GM21447 (cell line): Measurements from ENCODE around the gene ZP3.
"Not testable (repeated sequence)": the region's sequence is repeated elsewhere in the genome, so short reads cannot be mapped to it uniquely, and the experiment has no call there.

Experiments
- ATAC-seq: cut with Tn5 transposase; IDR thresholded peaks from one replicate; pipeline ENCODE4 v1.9.1; 2021; ENCODE audit not compliant: unreplicated experiment

Gene ZP3

DNA sequence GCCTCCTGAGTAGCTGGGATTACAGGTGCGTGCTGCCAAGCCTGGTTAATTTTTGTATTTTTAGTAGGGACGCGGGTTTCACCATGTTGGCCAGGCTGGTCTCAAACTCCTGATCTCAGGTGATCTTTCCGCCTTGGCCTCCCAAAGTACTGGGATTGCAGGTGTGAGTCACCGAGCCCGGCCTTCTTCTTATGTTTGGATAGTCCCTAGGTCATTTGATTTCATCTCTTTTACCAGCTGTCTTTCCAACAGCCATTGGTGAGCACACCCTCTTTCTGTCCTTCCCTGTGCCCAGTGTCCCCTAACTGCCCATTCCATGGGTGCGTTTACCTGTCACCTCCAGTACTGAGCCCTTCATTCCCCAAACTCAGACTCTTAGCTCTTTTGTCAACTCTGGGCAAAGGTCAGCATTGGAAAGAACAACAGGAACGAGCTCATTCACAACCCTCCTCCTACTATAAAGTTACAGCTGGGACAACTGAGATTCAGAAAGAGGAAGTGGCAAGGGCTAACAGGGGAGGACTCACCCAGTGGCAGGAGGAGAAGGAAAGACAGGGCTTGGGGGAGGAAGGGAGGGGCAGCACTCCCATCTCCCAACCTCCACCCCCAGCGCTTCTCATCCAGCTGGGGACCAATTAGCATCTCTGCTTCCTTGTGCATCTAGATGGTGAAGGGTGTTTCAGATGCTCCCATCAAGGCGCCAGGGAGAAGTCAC, 20.8 kb upstream of the ZP3 start:
- no peak for ATAC-seq

- ATAC-seq, result no peak
These were observed 19.0 kb upstream of the ZP3 start for GRCh38 chr7:76405738-76406137.

DNA sequence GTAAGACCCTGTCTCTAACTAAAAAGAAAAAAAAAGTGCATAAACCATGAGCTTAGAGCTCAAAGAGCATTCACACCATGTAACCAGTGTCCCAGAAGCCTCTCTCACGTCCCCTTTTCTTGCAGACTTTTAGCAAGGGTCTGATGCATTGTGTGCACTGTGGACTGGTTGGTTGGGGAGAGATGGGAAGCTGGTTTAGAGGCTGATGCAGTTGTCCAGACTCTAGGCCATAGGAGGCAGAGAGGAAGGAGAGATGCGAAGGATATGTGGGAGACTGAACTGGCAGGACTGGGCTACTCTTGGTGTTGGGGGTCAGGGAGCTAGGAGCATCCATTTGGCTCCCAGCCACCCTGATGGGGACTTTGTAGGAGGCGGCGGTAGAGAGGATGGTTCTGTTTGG, 17.0 kb upstream of the ZP3 start:
- no peak for ATAC-seq

DNA sequence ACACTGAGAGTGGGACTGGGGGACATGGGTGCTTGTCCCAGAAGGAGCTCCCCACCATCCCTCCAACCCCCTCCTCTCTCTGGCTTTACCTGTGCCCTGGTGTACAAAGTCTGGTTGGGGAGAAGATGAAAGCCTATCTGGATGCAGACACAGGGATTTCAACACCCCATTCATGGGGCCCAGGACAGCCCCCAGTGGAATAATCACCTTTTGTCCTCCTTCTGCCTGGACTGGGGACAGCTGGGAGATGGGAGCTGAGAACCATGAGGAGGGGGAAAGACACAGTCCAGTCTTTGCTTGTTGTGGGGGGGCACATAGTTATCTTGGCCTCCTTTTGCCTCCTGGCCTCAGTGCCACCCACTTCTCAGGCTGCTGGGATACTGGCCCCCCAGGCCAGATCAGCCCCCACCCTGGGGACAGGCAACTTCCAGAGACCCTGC, 16.6 kb upstream of the ZP3 start:
- ATAC-seq, result no peak

GRCh38 chr7:76409537-76409936, 15.2 kb upstream of the ZP3 start, which contains the start of gene SSC4D:
Gene SSC4D (minus strand): TSS chr7:76409697. CDS start chr7:76404439, 5,258 bp downstream.
- ATAC-seq, result no peak

- no peak for ATAC-seq
These were observed 13.1 kb upstream of the ZP3 start for GRCh38 chr7:76411626-76412025.

GRCh38 chr7:76412249-76412648, 12.5 kb upstream of the ZP3 start:
- ATAC-seq, result no peak

GRCh38 chr7:76417654-76418310, 7.0 kb upstream of the ZP3 start:
- ATAC-seq, result not testable (repeated sequence)

DNA sequence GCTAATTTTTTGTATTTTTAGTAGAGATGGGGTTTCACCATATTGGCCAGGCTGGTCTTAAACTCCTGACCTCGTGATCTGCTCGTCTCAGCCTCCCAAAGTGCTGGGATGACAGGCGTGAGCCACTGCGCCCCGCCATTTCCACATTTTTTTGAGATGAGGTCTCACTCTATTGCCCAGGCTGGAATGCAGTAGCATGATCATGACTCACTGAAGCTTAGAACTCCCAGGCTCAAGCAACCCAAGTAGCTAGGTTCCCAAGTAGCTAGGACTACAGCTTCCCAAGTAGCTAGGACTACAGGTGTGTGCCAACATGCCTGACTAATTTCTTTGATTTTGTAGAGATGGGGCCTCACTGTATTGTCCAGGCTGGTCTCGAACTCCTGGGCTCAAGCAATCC, 3.7 kb upstream of the ZP3 start:
- ATAC-seq, result not testable (repeated sequence)

- ATAC-seq, result no peak
These were observed 911 bp upstream of the ZP3 start for GRCh38 chr7:76423666-76424412.

GRCh38 chr7:76425156-76425555, 406 bp downstream of the ZP3 start:
- ATAC-seq, result no peak

GRCh38 chr7:76425558-76425957, 808 bp downstream of the ZP3 start:
- ATAC-seq, result not testable (repeated sequence)

GRCh38 chr7:76426246-76426645, 1.5 kb downstream of the ZP3 start:
- ATAC-seq, result no peak

DNA sequence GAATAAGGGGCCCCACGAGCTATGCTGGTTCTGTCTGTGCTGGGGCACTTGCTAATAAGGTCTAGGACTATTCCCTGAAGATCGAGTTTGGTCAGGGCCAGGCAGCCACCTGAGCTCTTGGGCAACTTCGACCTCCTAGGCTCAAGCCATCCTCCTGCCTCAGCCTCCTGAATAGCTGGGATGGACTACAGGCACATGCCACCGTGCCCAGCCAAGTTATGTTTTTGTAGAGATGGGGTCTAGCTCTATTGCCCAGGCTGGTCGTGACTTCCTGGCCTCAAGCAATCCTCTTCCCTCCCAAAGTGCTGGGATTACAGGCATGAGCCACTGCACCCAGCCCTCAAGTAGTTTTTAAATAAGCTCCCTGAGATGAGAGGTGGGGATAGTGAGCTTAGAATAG, 2.9 kb downstream of the ZP3 start:
- ATAC-seq, result no peak

GRCh38 chr7:76428149-76428823, 3.5 kb downstream of the ZP3 start:
- no peak for ATAC-seq

- ATAC-seq, result no peak
These were observed 4.4 kb downstream of the ZP3 start for GRCh38 chr7:76428868-76429805.

DNA sequence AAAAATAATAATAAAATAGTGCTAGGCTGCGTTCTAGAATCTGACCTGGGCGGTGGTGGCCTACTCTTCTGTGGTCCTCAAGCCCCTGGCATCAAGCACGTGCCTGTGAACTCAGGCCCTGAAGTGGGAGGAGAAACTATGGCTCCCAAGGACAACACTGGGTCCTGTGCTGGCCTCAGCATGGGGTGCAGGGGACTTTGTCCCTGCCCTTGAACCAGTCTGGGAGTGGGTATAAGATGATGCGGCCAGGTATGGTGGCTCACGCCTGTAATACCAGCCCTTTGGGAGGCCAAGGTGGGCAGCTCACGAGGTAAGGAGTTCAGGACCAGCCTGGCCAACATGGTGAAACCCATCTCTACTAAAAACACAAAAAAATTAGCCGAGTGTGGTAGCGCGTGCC, 5.5 kb downstream of the ZP3 start:
- no peak for ATAC-seq

DNA sequence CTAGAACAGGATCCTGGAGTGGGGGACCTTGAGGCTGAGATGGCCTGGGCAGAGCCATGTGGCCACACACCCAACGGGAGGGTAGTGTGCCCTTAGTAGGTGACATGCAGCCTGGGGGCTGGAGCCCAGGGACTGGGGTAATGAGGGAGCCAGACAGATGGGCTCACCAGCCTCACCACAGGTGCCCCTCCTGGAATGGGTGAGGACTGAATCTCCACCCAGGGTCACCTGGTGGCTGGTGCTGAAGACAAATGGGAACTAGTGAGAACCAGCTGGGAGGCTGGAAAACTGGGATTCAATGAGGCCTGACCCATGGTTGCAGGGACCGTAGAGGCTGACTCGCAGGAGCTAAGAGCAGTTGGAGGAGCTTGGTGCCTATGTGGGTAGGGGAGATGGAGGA, 6.1 kb downstream of the ZP3 start:
- no peak for ATAC-seq

DNA sequence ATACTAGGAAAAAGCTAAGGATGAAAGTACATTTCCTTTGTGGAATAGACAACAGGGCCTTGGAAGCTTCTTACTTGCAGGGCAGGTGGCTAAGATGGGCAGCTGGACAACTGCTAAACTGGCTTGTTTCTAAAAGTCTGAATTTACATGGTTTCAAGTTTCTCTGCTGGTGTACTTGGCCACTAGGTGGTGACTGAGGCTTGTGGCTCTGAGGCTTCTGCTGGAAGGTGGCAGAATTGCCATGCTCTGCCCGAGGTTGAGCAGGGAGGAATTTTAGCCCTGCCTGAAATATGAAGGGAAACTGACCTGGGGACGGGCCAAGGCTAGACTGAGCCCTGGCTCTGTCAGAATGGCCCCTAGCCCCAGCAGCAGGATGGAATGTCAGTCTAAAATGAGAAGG, 13.1 kb downstream of the ZP3 start:
- ATAC-seq, result not testable (repeated sequence)
